NCI-H748 treated with DMSO at 0.1 percent for 48 hours (cell line): ENCODE results near the gene HEATR5B.
"Not testable (repeated sequence)": the region's sequence is repeated elsewhere in the genome, so short reads cannot be mapped to it uniquely, and the experiment has no call there.

ENCODE experiments used
- DNase-seq: peaks from one replicate; lab custom pipeline; 2025; lab: John Stamatoyannopoulos, UW

The HEATR5B gene

GRCh38 chr2:36941867-36942266 is 142.3 kb downstream of the HEATR5B start:
- no peak for DNase-seq

- not testable (repeated sequence) for DNase-seq
Observed at GRCh38 chr2:36936526-36936925, 147.6 kb downstream of the HEATR5B start.

DNA sequence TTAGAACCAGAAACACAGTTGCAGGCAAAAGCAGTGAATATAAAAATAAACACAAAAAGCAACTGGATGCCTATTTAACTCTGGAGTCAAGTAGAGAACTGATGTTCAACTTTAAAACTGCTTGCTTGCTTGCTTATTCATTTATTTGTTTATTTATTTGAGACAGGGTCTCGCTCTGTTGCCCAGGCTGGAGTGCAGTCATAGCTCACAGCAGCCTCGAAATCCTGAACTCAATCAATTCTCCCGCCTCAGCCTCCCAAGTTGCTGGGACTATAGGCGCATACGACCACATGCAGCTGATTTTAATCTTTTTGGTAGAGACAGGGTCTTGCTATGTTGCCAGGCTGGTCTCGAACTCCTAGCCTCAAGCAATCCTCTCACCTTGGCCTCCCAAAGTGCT is 152.5 kb downstream of the HEATR5B start:
- not testable (repeated sequence) for DNase-seq
